ENCODE results near the gene SP1. TPM values are rescaled to one million over a fixed set of nuclear protein-coding genes. Genes with fewer than 3 reads are reported as not detected.
"Not testable (repeated sequence)": the region's sequence is repeated elsewhere in the genome, so short reads cannot be mapped to it uniquely, and the experiment has no call there.

The SP1 gene
- total RNA-seq (2012; rRNA removed) = 23.8 and 27.5 TPM in 2 replicates

DNA sequence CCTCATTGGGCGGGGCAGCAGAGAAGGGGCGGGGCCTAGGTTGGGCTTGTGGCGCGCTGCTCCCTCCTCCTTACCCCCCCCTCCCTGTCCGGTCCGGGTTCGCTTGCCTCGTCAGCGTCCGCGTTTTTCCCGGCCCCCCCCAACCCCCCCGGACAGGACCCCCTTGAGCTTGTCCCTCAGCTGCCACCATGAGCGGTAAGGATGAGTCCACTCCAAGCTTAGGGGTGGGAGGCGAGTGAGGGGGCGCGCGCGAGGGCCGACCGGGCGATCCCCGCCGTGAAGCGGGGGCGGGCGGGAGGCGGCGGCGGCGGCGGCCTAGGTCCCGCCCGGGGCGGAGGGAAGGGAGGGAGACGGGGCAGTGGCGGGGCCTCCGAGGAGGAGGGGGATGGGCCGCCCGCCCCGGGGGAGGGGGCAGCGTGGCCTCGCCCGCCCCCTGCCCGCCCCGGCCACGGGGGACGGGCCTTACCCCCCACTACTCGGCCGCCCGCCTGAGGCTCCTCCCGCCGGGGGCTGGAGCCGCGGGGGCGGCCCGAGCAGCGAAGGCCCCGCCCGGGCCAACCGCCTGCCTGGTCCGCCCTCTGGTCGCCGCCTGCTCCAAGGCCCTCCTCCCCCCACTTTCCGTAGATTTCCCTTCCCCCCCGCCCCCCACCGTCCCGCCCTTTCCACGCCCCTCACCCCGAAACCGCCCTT is at the start of gene SP1:
SP1 (plus strand) TSS at position 73 of the 690 bp plus-strand sequence; CDS start at position 189, 116 bp downstream.
- H3K4me1 ChIP-seq (ENCODE audit: control insufficient read depth, insufficient read depth, low read length) = peaks cover 38% of the 10 kb centered on the region

DNA sequence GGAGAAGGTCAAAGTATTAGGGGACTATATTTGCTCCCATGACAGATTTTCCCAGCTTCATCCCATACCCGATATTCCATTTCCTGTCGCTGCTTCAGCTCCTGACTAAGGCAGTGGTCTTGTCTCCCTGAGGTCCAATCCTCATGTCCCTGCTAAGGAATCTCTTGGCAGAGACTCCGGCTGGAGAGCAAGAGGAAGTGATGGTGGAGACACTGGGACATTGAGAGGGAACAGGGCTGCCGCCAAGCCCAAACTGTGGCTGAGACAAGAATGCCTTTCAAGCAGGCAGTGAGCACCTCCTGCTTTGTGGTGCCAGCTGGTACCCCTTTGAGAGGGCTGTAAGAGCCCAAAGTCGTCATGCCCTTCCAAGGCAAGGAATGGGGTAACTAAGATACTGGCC is 49.3 kb upstream of the SP1 start:
- no peaks in the 10 kb centered on the region for H3K36me3 ChIP-seq (ENCODE audit: insufficient read depth, low read length)
- H3K27me3 ChIP-seq (ENCODE audit: control insufficient read depth, insufficient read depth, low read length) = peaks cover 41% of the 10 kb centered on the region
- no peaks in the 10 kb centered on the region for H3K9me3 ChIP-seq (replicated peaks; ENCODE audit: low read length)

More for the DNA sequence above, at the start of gene SP1:
- Histone ChIP-seq H3K27me3 (ENCODE audit: control insufficient read depth, insufficient read depth, low read length) (no peaks in the 10 kb centered on the region), H3K4me2 (ENCODE audit: low read length) (peak within 1 kb of the TSS; percentile 90), H3K9me3 (replicated peaks; ENCODE audit: low read length) (no peaks in the 10 kb centered on the region), H3K4me3 (ENCODE audit: low read length) (peak within 1 kb of the TSS; percentile 75), H3K9ac (ENCODE audit: low read depth, low read length) (peak within 1 kb of the TSS; percentile 86), H3K36me3 (ENCODE audit: insufficient read depth, low read length) (peaks cover 22% of the 10 kb centered on the region)

DNA sequence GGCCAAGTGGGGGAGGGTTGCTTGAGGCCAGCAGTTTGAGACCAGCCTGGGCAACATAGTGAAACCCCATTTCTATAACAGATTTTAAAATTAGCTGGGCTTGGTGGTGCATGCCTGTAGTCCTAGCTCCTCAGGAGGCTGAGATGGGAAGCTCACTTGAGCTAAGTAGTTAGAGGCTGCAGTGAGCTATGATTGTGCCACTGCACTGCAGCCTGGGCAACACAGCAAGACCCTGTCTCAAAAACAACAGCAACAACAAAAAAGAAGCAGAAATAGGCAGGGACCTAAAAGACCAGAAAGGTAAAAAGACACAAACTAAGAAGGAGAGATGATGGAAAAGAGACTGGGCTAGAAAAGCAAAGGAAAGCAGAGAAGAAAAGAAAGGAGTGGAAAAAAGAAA is 47.6 kb upstream of the SP1 start:
- H3K4me1 ChIP-seq (ENCODE audit: control insufficient read depth, insufficient read depth, low read length); H3K9me3 ChIP-seq (replicated peaks; ENCODE audit: low read length); H3K4me2 ChIP-seq (ENCODE audit: low read length); H3K36me3 ChIP-seq (ENCODE audit: insufficient read depth, low read length); H3K9ac ChIP-seq (ENCODE audit: low read depth, low read length); H3K4me3 ChIP-seq (ENCODE audit: low read length): not testable (repeated sequence)
- H3K27me3 ChIP-seq (ENCODE audit: control insufficient read depth, insufficient read depth, low read length) = peaks cover 56% of the 10 kb centered on the region

More for the DNA sequence above, 49.3 kb upstream of the SP1 start:
- H3K4me2 ChIP-seq (ENCODE audit: low read length) = no peak overlapping the region
- H3K4me3 ChIP-seq (ENCODE audit: low read length) = no peak overlapping the region
- H3K9ac ChIP-seq (ENCODE audit: low read depth, low read length) = no peak overlapping the region
- peaks cover 5% of the 10 kb centered on the region for H3K4me1 ChIP-seq (ENCODE audit: control insufficient read depth, insufficient read depth, low read length)

DNA sequence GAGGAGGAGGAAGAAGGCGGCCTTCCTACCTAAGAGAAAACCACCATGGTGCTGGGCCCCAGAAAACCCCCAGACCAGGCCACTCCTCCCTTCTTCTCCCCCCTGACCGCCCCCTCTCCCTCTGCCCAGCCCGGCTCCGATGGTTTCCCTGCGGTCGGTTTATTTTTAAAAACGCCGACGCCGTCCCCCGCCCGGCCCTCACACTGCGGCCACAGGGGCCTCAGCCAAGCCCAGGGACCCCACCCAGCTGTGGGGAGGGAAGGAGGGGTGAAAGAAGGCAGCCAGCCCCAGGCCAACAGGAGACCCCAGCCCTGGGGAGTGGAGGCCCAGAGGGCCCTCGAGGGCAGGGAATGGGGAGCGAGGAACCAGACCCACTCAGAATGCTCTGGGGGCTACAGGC is 47.2 kb upstream of the SP1 start:
- no peaks in the 10 kb centered on the region for H3K4me1 ChIP-seq (ENCODE audit: control insufficient read depth, insufficient read depth, low read length)
- H3K36me3 ChIP-seq (ENCODE audit: insufficient read depth, low read length) = no peaks in the 10 kb centered on the region
- no peak overlapping the region for H3K4me2 ChIP-seq (ENCODE audit: low read length)
- H3K4me3 ChIP-seq (ENCODE audit: low read length) = no peak overlapping the region
- H3K9me3 ChIP-seq (replicated peaks; ENCODE audit: low read length) = no peaks in the 10 kb centered on the region
- H3K9ac ChIP-seq (ENCODE audit: low read depth, low read length) = no peak overlapping the region
- peaks cover 60% of the 10 kb centered on the region for H3K27me3 ChIP-seq (ENCODE audit: control insufficient read depth, insufficient read depth, low read length)

DNA sequence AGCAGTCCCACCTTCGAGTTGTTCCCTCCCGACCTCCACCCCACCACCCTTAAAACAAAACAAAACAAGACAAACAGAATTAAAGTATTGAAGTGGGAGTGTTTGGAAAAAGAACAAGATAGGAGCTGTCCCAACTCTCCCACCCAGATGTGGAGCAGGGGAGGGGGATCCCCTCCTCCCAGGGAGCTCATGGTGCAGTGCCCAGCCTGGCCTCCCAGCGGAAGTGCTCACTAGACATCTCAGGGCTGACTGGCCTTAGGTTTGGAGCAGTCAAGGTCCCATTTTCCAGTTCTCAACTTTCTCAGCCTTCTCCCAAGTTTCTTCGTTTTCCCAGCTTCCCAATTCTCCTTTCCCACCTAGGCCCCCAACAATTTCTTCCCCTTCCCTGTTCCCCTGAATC is 46.7 kb upstream of the SP1 start:
- H3K9me3 ChIP-seq (replicated peaks; ENCODE audit: low read length) = no peaks in the 10 kb centered on the region
- H3K4me3 ChIP-seq (ENCODE audit: low read length) = no peak overlapping the region
- no peaks in the 10 kb centered on the region for H3K36me3 ChIP-seq (ENCODE audit: insufficient read depth, low read length)
- H3K9ac ChIP-seq (ENCODE audit: low read depth, low read length) = no peak overlapping the region
- H3K4me2 ChIP-seq (ENCODE audit: low read length) = no peak overlapping the region
- peaks cover 66% of the 10 kb centered on the region for H3K27me3 ChIP-seq (ENCODE audit: control insufficient read depth, insufficient read depth, low read length)
- no peaks in the 10 kb centered on the region for H3K4me1 ChIP-seq (ENCODE audit: control insufficient read depth, insufficient read depth, low read length)

DNA sequence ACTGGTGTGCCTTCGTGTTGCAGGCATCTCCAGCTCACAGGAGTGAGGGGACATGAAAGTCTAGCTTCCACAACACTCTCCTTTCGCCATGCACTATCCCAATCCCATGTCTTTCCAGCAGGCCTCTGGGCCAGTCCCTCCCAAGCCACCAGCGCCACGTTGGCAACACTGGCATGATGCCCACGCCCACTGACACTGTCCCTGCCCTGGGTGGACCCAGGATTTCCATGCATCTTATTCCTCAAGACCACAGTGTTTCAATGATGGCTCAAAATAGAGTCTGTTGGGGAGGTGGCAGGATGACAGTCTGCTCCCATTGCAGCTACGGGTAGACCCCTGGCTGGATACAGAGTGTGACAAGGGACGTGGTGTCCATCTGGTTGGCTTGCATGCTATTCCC is 46.1 kb upstream of the SP1 start:
- Histone ChIP-seq H3K27me3 (ENCODE audit: control insufficient read depth, insufficient read depth, low read length) (peaks cover 71% of the 10 kb centered on the region), H3K4me2 (ENCODE audit: low read length) (no peak overlapping the region), H3K36me3 (ENCODE audit: insufficient read depth, low read length) (no peaks in the 10 kb centered on the region), H3K9me3 (replicated peaks; ENCODE audit: low read length) (no peaks in the 10 kb centered on the region), H3K4me1 (ENCODE audit: control insufficient read depth, insufficient read depth, low read length) (no peaks in the 10 kb centered on the region), H3K9ac (ENCODE audit: low read depth, low read length) (no peak overlapping the region), H3K4me3 (ENCODE audit: low read length) (no peak overlapping the region)

DNA sequence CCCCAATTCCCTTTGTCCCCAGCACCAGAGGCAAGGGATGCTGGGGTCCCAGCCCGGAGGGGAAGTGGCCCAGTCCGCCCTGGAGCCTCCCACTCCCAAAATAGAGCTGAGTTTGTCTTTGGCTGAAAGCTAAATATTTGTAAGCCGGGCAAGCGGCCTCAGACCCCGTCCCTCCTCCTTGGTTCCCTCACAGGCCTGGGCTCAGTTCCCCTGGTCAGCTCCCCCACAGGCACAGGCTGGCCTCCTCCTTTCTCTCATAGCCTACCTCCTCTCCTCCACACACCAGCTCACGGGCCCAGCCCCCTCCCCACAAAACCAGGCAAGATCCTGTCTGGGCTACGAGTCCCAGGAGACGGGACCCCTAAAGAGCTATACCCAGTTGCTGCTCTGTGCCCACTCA is 45.2 kb upstream of the SP1 start:
- H3K27me3 ChIP-seq (ENCODE audit: control insufficient read depth, insufficient read depth, low read length) = peaks cover 76% of the 10 kb centered on the region
- H3K9ac ChIP-seq (ENCODE audit: low read depth, low read length) = no peak overlapping the region
- no peaks in the 10 kb centered on the region for H3K36me3 ChIP-seq (ENCODE audit: insufficient read depth, low read length)

DNA sequence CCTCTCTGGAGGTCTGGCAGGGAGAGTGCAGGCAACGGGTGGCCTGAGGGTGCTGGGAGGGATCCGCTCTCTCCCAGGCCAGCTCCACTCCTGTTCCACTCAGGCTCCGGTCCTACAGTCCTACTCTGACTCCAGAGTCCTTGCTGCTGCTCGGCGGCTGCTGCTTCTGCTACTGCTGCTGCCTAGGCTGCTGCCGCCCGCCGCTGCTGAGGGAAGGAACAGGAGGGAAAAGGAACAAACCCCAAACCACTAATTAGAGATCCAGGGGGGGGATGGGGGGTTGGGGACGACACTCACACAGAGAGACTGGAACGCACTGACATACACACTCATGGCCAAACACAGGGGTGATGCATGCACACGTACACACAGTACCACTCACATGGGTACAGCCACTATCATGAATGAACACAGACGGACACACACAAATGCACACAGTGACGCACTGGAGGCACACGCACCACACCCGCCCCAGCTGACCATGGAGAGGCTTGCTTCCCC is 43.7 kb upstream of the SP1 start, which contains the start of gene SP7:
SP7 (minus strand) TSS at position 174 of the 501 bp plus-strand sequence. CDS start 708 bp downstream, outside the sequence.
- no peaks in the 10 kb centered on the region for H3K36me3 ChIP-seq (ENCODE audit: insufficient read depth, low read length)
- no peaks in the 10 kb centered on the region for H3K9me3 ChIP-seq (replicated peaks; ENCODE audit: low read length)
- no peak within 1 kb of the TSS for H3K4me2 ChIP-seq (ENCODE audit: low read length)
- no peak within 1 kb of the TSS for H3K4me3 ChIP-seq (ENCODE audit: low read length)
- H3K27me3 ChIP-seq (ENCODE audit: control insufficient read depth, insufficient read depth, low read length) = peaks cover 80% of the 10 kb centered on the region
- H3K4me1 ChIP-seq (ENCODE audit: control insufficient read depth, insufficient read depth, low read length) = no peaks in the 10 kb centered on the region
- no peak within 1 kb of the TSS for H3K9ac ChIP-seq (ENCODE audit: low read depth, low read length)

More for the DNA sequence above, 45.2 kb upstream of the SP1 start:
- Histone ChIP-seq H3K4me2 (ENCODE audit: low read length) (no peak overlapping the region), H3K4me3 (ENCODE audit: low read length) (no peak overlapping the region), H3K4me1 (ENCODE audit: control insufficient read depth, insufficient read depth, low read length) (no peaks in the 10 kb centered on the region), H3K9me3 (replicated peaks; ENCODE audit: low read length) (no peaks in the 10 kb centered on the region)

DNA sequence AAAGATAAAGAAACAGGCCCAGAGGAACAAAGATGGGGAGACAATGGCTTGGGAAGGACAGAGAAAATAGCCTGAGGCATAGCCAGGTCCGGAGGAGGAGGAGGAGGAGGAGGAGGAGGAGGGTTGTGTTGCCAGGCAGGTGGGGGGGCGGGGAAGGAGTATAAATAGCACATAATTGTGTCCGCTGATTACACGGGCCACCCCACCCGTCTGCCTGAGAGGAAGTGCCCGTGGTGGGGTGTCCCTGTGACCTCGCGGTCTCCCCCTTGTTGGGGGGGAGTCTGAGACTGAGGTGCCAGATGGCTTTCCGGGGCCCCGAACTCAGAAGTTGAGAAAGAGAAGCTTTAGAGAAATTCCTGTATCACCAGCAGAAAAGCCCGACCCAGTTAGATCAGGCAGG is 42.0 kb upstream of the SP1 start:
- Histone ChIP-seq H3K9me3 (replicated peaks; ENCODE audit: low read length) (no peaks in the 10 kb centered on the region), H3K36me3 (ENCODE audit: insufficient read depth, low read length) (no peaks in the 10 kb centered on the region), H3K4me3 (ENCODE audit: low read length) (no peak overlapping the region), H3K27me3 (ENCODE audit: control insufficient read depth, insufficient read depth, low read length) (peaks cover 76% of the 10 kb centered on the region), H3K4me1 (ENCODE audit: control insufficient read depth, insufficient read depth, low read length) (no peaks in the 10 kb centered on the region), H3K4me2 (ENCODE audit: low read length) (no peak overlapping the region), H3K9ac (ENCODE audit: low read depth, low read length) (no peak overlapping the region)

DNA sequence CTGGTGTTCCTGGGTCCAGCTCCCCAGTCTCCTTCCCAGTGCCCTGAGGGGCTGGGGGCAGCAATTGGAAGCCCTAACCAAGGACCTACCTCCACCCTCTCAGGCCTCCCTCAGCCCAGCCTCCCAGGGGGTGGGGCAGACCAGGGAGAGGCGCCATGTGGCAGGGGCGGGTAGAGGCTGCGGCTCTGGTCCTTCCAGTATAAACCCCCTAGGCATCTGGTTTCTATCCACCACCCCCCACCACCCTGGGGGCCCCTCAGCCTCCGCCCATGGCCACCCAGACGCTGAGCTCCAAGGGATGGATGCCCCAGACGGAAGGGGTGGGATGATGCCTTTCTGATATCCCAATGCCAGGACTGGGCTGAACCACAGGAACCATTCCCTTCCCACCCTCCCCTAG is 41.1 kb upstream of the SP1 start:
- Histone ChIP-seq H3K4me2 (ENCODE audit: low read length) (no peak overlapping the region), H3K9me3 (replicated peaks; ENCODE audit: low read length) (no peaks in the 10 kb centered on the region), H3K36me3 (ENCODE audit: insufficient read depth, low read length) (no peaks in the 10 kb centered on the region), H3K4me1 (ENCODE audit: control insufficient read depth, insufficient read depth, low read length) (no peaks in the 10 kb centered on the region), H3K27me3 (ENCODE audit: control insufficient read depth, insufficient read depth, low read length) (peaks cover 69% of the 10 kb centered on the region), H3K4me3 (ENCODE audit: low read length) (no peak overlapping the region), H3K9ac (ENCODE audit: low read depth, low read length) (no peak overlapping the region)

DNA sequence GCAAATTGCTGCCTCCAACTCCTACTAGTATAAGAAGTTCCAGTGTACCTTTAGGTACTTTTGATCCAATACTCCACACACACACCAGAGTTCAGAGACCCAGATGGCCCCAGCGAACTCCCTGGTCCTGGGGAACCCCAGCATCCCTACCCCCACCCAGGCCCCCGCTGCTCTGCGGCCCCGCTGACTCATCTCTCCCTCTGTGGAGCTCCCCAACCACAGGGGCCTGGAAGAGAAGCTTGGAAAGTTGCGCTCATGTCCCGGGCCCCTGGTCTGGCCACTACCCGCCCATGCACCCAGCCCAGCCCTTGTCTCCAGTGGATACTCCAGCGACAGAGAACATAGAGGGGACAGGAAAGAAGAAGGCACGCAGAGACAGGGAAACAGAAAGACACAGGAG is 39.6 kb upstream of the SP1 start:
- no peak overlapping the region for H3K9ac ChIP-seq (ENCODE audit: low read depth, low read length)
- H3K27me3 ChIP-seq (ENCODE audit: control insufficient read depth, insufficient read depth, low read length) = peaks cover 55% of the 10 kb centered on the region
- H3K36me3 ChIP-seq (ENCODE audit: insufficient read depth, low read length) = no peaks in the 10 kb centered on the region
- peaks cover 6% of the 10 kb centered on the region for H3K4me1 ChIP-seq (ENCODE audit: control insufficient read depth, insufficient read depth, low read length)
- H3K9me3 ChIP-seq (replicated peaks; ENCODE audit: low read length) = no peaks in the 10 kb centered on the region
- no peak overlapping the region for H3K4me3 ChIP-seq (ENCODE audit: low read length)
- H3K4me2 ChIP-seq (ENCODE audit: low read length) = no peak overlapping the region

DNA sequence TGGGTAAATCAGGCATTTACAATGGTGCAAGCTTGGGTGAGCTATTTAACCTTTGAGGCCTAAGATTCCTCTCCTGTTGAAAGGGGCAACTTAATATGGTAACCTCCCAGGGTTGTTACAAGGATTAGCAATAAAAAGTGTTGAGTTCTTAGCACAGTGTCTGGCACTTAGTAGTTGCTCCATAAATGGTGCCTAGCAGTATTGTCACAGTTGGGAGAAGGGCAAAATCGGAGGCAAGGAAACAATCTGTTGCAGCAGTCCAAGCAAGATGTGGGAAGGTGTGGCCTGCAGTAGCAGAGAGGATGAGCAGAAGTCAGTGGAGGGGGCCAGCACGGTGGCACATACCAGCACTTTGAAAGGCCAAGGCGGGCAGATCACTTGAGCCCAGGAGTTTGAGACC is 36.5 kb upstream of the SP1 start:
- Histone ChIP-seq H3K27me3 (ENCODE audit: control insufficient read depth, insufficient read depth, low read length) (peaks cover 26% of the 10 kb centered on the region), H3K4me3 (ENCODE audit: low read length) (no peak overlapping the region), H3K36me3 (ENCODE audit: insufficient read depth, low read length) (no peaks in the 10 kb centered on the region)

More for the DNA sequence above, 36.5 kb upstream of the SP1 start:
- no peak overlapping the region for H3K4me2 ChIP-seq (ENCODE audit: low read length)
- no peak overlapping the region for H3K9ac ChIP-seq (ENCODE audit: low read depth, low read length)
- peaks cover 13% of the 10 kb centered on the region for H3K4me1 ChIP-seq (ENCODE audit: control insufficient read depth, insufficient read depth, low read length)
- H3K9me3 ChIP-seq (replicated peaks; ENCODE audit: low read length) = no peaks in the 10 kb centered on the region
